GM19438 (cell line): ENCODE measurements around the gene TINCR.
"Not testable (repeated sequence)": the region's sequence is repeated elsewhere in the genome, so short reads cannot be mapped to it uniquely, and the experiment has no call there.

Experiments
- ATAC-seq: cut with Tn5 transposase; IDR thresholded peaks from one replicate; pipeline ENCODE4 v1.9.1; 2021; ENCODE audit warnings: low read depth; ENCODE audit not compliant: unreplicated experiment

Gene TINCR

DNA sequence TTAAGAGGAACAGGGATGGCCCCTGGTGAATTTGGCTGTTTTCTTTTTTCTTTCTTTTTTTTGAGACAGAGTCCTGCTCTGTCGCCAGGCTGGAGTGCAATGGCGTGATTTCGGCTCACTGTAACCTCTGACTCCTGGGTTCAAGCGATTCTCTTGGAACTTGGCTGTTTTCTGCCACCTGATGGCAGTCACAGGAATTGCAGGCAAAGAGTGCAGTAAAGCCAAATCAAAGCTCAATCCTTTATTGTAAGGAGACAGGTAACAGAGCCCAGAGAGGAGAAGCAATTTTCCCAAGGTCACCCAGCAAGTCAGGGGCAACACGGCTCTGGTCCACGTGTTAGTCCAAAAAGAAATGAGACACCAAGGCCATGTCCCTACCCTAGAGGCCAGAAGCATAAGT, 6.2 kb downstream of the TINCR start:
- no peak for ATAC-seq

- ATAC-seq: no peak
Observed at GRCh38 chr19:5560156-5560555, 7.6 kb downstream of the TINCR start.

GRCh38 chr19:5559804-5560133, 8.0 kb downstream of the TINCR start:
- ATAC-seq: no peak

DNA sequence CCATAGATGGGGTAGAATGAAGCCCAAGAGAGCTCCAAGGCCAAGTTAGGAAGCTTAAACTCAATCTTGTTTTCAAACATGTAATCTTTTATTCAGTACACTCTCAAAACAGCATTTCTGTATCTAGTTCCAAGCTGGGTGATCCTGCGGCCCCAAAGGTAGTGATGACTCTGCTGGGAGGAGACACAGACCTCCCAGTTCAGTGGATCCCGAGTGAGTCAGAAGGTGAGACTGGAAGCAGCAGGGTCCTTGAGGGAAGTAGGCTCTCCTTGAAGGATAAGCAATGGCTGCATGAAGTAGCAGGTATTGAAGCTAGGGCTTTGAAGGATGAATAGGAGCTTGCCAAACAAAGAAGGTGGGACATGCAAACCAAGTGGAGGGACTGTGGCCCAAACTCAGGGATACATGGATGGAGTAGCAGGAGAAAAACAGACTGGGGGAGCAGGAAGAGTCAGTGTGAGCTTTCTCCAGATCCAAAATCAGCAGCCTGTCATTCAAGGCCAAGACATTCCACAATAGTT, 9.6 kb downstream of the TINCR start:
- ATAC-seq: no peak

GRCh38 chr19:5557691-5558090, 10.1 kb downstream of the TINCR start:
- ATAC-seq: no peak

- no peak for ATAC-seq
Observed at GRCh38 chr19:5554828-5555227, 12.9 kb downstream of the TINCR start.

- ATAC-seq: no peak
Observed at GRCh38 chr19:5553892-5554291, 13.9 kb downstream of the TINCR start.

DNA sequence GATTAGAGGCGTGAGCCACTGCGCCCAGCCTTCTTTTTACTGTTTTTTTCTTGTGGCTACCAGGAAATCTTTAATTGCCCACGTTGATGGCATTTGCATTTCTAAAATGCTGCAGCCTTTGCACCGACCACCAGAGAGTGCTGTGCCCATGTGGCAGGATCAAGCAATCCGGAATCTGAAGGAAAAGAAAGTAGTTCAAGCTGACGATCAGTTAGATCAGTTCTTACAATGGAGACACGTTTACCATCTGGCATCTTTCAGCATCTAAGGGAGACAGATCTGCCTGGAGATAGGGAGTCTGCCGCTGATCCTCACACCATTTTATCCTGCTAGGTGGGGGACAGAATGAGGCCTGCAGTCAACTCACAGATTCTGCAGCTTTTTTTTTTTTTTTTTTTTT, 19.9 kb downstream of the TINCR start:
- ATAC-seq: no peak

DNA sequence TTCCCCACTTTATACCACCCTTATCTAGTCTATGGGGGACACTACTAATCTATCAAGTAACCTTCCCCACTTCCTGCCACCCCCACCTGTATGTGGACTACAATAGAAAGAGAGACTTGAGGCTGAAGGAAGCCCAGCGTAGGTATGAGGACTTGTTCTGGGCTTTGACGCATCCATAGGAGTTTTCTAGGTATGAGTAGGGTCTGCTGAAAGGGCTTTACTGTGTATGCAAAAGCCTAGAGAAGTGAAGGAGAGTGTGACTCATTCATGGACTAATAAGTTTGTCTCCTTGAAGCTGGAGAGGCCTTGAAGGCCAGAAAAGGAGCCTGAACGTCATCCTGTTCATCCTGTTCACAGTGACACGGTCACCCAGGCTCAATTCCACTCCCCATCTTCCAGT, 21.8 kb downstream of the TINCR start:
- no peak for ATAC-seq

DNA sequence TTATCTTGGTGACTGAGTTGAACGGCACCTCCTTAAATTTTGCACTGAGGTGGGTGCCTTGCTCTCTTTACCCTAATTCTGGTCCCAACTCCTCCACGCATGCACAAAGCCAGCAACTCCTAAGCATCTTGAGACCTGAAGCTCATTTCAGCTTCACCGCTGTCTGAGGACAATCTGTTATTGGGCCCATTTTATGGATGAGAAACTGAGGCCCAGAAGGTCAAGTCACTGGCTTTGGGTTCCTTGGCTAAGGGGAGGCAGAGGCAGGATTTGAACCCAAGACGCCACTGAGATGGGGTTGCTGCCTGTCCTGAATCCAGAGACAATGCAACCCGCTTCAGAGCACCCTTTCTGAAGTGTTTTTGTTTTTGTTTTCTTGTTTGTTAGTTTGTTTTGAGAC, 22.7 kb downstream of the TINCR start:
- no peak for ATAC-seq

GRCh38 chr19:5542665-5543064, 25.1 kb downstream of the TINCR start:
- ATAC-seq: no peak

DNA sequence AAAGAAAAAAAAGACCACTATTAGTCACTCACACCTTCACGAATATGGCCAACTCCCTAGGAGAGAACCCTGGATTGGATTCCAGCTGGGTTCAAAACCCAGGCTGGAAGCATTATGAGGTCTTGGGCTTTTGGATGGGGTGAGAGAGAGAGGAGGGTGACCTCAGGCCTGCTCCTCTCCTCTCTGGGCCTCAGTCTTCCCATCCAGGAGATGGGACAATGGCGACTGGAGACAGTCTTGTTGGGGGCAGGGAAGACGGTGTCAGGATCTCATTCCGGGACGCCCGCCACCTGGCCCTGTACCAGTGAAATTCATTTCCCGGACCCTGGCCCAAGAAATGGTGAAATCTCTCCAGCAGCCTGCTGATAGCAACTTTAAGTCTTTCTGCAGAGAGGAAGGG, 26.3 kb downstream of the TINCR start:
- no peak for ATAC-seq

GRCh38 chr19:5540208-5540607, 27.5 kb downstream of the TINCR start:
- no peak for ATAC-seq

- ATAC-seq: no peak
Observed at GRCh38 chr19:5537870-5538269, 29.9 kb downstream of the TINCR start.

GRCh38 chr19:5536982-5537579, 30.7 kb downstream of the TINCR start:
- ATAC-seq: not testable (repeated sequence)

- no peak for ATAC-seq
Observed at GRCh38 chr19:5536337-5536894, 31.3 kb downstream of the TINCR start.

GRCh38 chr19:5534787-5535586, 32.8 kb downstream of the TINCR start:
- no peak for ATAC-seq

GRCh38 chr19:5533257-5533656, 34.5 kb downstream of the TINCR start:
- ATAC-seq: no peak

DNA sequence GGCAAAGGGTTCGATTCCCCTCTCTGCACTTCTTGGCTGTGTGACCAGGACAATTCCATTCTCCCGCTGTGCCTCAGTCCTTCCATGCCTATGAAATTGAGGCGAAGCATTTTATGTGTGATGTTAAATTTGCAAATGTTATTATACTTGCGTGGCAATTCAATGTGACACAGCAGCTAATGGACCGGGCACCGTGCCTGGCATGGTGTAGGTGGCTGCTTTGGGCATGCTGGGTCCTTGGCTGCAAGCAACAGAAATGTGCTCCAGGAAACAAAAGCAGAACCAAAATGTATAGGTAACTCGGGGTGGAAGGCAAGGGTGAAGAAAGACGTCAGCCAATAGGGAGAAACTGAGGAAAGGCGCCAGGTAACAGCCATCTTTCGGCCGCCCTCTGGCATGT, 37.1 kb downstream of the TINCR start:
- no peak for ATAC-seq

GRCh38 chr19:5526691-5527090, 41.1 kb downstream of the TINCR start:
- ATAC-seq: no peak

DNA sequence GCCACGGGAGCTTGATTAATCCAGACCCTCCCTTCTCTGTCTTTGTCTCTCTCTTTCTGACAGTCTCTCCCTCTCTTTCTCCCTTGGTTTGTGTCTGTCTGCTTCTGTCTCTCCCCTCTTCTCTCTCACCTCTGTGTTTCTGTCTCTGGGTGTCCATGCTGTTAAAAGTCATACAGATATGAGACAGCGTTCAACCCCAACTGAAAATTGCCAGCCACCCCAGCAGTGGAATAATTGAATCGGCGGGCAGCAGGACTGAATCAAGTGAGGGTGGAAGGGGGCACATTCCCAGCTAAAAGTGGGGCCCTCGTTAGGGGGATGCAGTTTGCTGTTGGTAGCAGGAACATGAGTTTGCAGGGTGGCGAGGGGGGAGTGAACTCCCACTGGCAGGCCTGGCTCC, 43.7 kb downstream of the TINCR start:
- ATAC-seq: no peak

- no peak for ATAC-seq
Observed at GRCh38 chr19:5522106-5522505, 45.6 kb downstream of the TINCR start.
